Lung (tissue), 12 donors: ENCODE data around the gene PDE9A. TPM values are rescaled to one million over a fixed set of nuclear protein-coding genes. Genes with fewer than 3 reads are reported as not detected.

Experiments used
- ATAC-seq: fragments of 200-7000 bp; cut with Tn5 transposase; one replicate; pipeline ENCODE4 v1.9.1; 2020; ENCODE audit warnings: moderate number of reproducible peaks; ENCODE audit not compliant: insufficient read depth, low FRiP score
- DNase-seq, 3 donors: peaks; one replicate each; pipeline ENCODE4 v3.0.0-alpha.2; 2013 to 2017
- H3K27ac ChIP-seq, 2 donors: one replicate each; pipeline ENCODE4 v1.5.1; 2013; ENCODE audit warnings: mild to moderate bottlenecking in 2 of 2, moderate library complexity in 2 of 2, control low read depth in 1 of 2, inconsistent platforms in 1 of 2, low read depth in 1 of 2, low read length in 1 of 2
- H3K27me3 ChIP-seq, 3 donors: one replicate each; pipeline ENCODE4 v1.5.1; 2013; ENCODE audit warnings: low read length in 2 of 3; ENCODE audit not compliant: control insufficient read depth in 3 of 3, insufficient read depth in 3 of 3
- H3K36me3 ChIP-seq, 4 donors: one replicate each; pipeline ENCODE4 v1.5.1; 2013; ENCODE audit warnings: low read length in 4 of 4, mild to moderate bottlenecking in 1 of 4, moderate library complexity in 1 of 4; ENCODE audit not compliant: control insufficient read depth in 4 of 4, insufficient read depth in 4 of 4
- H3K4me1 ChIP-seq, 5 donors: one replicate each; pipeline ENCODE4 v1.5.1; 2013; ENCODE audit warnings: low read length in 5 of 5, mild to moderate bottlenecking in 2 of 5, moderate library complexity in 1 of 5; ENCODE audit not compliant: control insufficient read depth in 5 of 5, insufficient read depth in 5 of 5
- H3K4me3 ChIP-seq: one replicate; pipeline ENCODE4 v1.5.1; 2013; ENCODE audit warnings: mild to moderate bottlenecking, control low read depth, moderate library complexity
- H3K9ac ChIP-seq, 2 donors: one replicate each; pipeline ENCODE4 v1.5.1; 2013; ENCODE audit warnings: low read length in 2 of 2, control low read depth in 1 of 2; ENCODE audit not compliant: insufficient read depth in 1 of 2
- H3K9me3 ChIP-seq, 4 donors: one replicate each; pipeline ENCODE4 v1.5.1; 2013; ENCODE audit warnings: low read length in 3 of 4, mild to moderate bottlenecking in 1 of 4, moderate library complexity in 1 of 4; ENCODE audit not compliant: control insufficient read depth in 4 of 4, insufficient read depth in 3 of 4
- WGBS, 2 donors: extraction: QIAGEN DNeasy Blood & Tissue Kit; methylation state at CpG; one replicate each; pipeline ENCODE4 v1.1.7; 2013; 5-methylcytosine and 5-hydroxymethylcytosine counted together
- polyA plus RNA-seq, 2 donors: library from polyadenylated mRNA; stranded (reverse); fragments of 200-250 nt; gene quantifications; one replicate each; pipeline ENCODE4 v1.2.1, GENCODE V29; 2013
- total RNA-seq, 2 donors: library from RNA; depleted of rRNA in 1 of 2; stranded (reverse); fragments of >200 nt in 1 of 2; gene quantifications; one replicate each; pipeline ENCODE4 v1.2.1, GENCODE V29; 2014 to 2021
- TF ChIP-seq, protein P1 (sequence below): IDR thresholded peaks from 2 replicates; pipeline ENCODE4 v1.5.1; 2012; ENCODE audit warnings: mild to moderate bottlenecking; ENCODE audit errors: control extremely low read depth, extremely low read depth
- donor health status: control.
- donor health status: control.
- donor health status: Bipolar disorder and iron deficiency.
- donor health status: healthy.
- donor health status: DM: yes; HTN: yes; CAD: no.

PDE9A gene
- total and polyA plus RNA-seq, 4 donors: 5.3 to 17.0 (median 6.9) TPM

DNA sequence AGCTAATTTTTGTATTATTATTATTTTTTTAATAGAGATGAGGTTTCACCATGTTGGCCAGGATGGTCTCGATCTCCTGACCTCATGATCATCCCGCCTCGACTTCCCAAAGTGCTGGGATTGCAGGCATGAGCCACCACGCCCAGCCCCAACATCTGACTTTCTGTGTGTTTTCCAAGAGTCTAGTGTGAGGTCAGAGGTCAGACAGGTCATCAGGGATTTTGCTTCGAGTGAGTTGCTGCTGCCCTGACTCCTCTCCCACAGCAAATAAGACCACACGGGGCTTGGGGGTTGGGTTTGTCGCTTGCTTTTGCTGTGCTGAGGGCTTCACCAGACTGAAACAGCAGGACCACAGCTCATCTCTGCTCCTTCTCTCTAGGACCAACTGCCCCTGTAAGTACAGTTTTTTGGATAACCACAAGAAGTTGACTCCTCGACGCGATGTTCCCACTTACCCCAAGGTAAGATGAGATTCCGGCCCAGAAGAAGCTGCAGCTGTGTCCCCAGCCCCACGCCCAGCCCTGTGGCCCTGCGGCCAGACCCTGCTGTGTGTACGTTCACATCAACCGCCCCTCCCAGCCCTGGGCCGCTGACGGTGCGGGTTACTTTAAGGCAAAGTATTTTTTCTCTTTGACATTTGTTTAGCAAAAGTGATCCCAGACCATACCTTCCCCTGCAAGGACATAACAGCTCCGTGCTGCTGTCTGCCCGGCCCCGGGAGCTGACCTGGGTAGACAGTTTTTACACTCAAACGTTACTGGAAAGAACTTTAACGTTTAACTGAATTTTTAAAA is 97.5 kb downstream of the PDE9A start:
- Histone ChIP-seq H3K4me3 (no peak overlapping the region), H3K9me3 (no peaks in the 10 kb centered on the region), H3K27ac (no peak overlapping the region), H3K4me1 (peaks cover 0 to 9% (median 0%) of the 10 kb centered on the region in 5 donors), H3K9ac (no peak overlapping the region), H3K36me3 (peaks cover 0 to 6% (median 0%) of the 10 kb centered on the region in 4 donors), H3K27me3 (no peaks in the 10 kb centered on the region)
- DNase-seq (no peak), ATAC-seq (no peak)
- 91 to 95% methylated on average over 23 of the region's 23 CpGs for WGBS, 2 donors
- TF ChIP-seq, protein P1, sequence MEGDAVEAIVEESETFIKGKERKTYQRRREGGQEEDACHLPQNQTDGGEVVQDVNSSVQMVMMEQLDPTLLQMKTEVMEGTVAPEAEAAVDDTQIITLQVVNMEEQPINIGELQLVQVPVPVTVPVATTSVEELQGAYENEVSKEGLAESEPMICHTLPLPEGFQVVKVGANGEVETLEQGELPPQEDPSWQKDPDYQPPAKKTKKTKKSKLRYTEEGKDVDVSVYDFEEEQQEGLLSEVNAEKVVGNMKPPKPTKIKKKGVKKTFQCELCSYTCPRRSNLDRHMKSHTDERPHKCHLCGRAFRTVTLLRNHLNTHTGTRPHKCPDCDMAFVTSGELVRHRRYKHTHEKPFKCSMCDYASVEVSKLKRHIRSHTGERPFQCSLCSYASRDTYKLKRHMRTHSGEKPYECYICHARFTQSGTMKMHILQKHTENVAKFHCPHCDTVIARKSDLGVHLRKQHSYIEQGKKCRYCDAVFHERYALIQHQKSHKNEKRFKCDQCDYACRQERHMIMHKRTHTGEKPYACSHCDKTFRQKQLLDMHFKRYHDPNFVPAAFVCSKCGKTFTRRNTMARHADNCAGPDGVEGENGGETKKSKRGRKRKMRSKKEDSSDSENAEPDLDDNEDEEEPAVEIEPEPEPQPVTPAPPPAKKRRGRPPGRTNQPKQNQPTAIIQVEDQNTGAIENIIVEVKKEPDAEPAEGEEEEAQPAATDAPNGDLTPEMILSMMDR: no peak

DNA sequence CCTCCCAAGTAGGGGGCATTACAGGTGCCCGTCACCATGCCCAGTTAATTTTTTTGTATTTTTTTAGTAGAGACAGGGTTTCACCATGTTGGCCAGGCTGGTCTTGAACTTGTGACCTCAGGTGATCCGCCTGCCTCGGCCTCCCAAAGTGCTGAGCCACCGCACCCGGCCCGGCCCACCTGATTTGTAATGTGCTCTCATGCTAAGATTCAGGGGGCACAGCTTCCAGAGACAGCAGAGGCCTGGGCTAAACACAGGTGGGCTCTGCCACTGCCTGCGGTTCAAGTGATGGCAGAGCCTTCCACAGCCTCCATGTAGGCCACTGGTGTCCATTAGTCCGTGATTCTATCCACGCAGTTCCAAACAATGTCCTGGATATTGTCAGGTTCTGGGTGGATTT is 98.4 kb downstream of the PDE9A start:
- no peaks in the 10 kb centered on the region for H3K27me3 ChIP-seq
- H3K9me3 ChIP-seq: no peaks in the 10 kb centered on the region
- peaks cover 0 to 8% (median 0%) of the 10 kb centered on the region in 5 donors for H3K4me1 ChIP-seq
- H3K9ac ChIP-seq: no peak overlapping the region
- TF ChIP-seq, protein P1: no peak
- WGBS, 2 donors: 95% methylated on average over 9 of the region's 9 CpGs
- peaks cover 0 to 4% (median under 1%) of the 10 kb centered on the region in 4 donors for H3K36me3 ChIP-seq
- DNase-seq (no peak), ATAC-seq (no peak)
- no peak overlapping the region for H3K27ac ChIP-seq
- no peak overlapping the region for H3K4me3 ChIP-seq

DNA sequence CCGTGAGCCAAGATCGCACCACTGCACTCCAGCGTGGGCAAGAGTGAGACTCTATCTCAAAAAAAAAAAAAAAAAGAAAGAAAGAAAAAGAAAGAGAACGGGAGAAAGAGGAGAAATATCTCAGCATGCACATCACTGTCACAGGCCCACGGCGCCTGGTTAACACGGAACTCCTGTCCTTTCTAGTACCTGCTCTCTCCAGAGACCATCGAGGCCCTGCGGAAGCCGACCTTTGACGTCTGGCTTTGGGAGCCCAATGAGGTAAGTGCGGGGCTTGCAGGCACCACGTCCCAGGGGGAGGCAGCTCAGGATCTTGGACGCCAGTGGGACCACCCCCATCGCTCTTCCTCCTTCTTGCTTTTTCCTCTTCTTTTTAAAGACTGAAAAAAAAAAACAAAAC is 100.4 kb downstream of the PDE9A start:
- 96% methylated on average over 14 to 15 of the region's 15 CpGs for WGBS, 2 donors

More for the DNA sequence above, 100.4 kb downstream of the PDE9A start:
- ATAC-seq (no peak), DNase-seq (no peak)
- no peaks in the 10 kb centered on the region for H3K4me1 ChIP-seq
- no peak overlapping the region for H3K27ac ChIP-seq
- no peak overlapping the region for H3K4me3 ChIP-seq
- TF ChIP-seq, protein P1: no peak
- H3K9me3 ChIP-seq: no peaks in the 10 kb centered on the region
- H3K27me3 ChIP-seq: no peaks in the 10 kb centered on the region
- H3K9ac ChIP-seq: no peak overlapping the region
- peaks cover 0 to 2% (median under 1%) of the 10 kb centered on the region in 4 donors for H3K36me3 ChIP-seq
